DMS 273 treated with DMSO at 0.1 percent for 48 hours (cell line): Measurements from ENCODE around the gene SEMA5B.

Experiments
- DNase-seq: peaks from one replicate; lab custom pipeline; 2025; lab: John Stamatoyannopoulos, UW

The SEMA5B gene

GRCh38 chr3:122973893-122974615 lies 53.5 kb downstream of the SEMA5B start:
- peak; percentile 92 for DNase-seq

GRCh38 chr3:122972141-122972540 lies 55.4 kb downstream of the SEMA5B start:
- DNase-seq = no peak

- DNase-seq = no peak
These were observed 57.7 kb downstream of the SEMA5B start for GRCh38 chr3:122969585-122970469.

GRCh38 chr3:122967765-122968164 lies 59.8 kb downstream of the SEMA5B start:
- no peak for DNase-seq

GRCh38 chr3:122967356-122967755 lies 60.2 kb downstream of the SEMA5B start:
- DNase-seq = no peak

- no peak for DNase-seq
These were observed 61.5 kb downstream of the SEMA5B start for GRCh38 chr3:122966045-122966444.

- DNase-seq = peak; percentile 61
These were observed 62.8 kb downstream of the SEMA5B start for GRCh38 chr3:122964811-122965210.

GRCh38 chr3:122962149-122962548 lies 65.4 kb downstream of the SEMA5B start:
- no peak for DNase-seq

GRCh38 chr3:122961146-122961545 lies 66.4 kb downstream of the SEMA5B start:
- no peak for DNase-seq

- DNase-seq = no peak
These were observed 66.9 kb downstream of the SEMA5B start for GRCh38 chr3:122960652-122961051.

- DNase-seq = no peak
These were observed 68.2 kb downstream of the SEMA5B start for GRCh38 chr3:122959339-122959738.

GRCh38 chr3:122957707-122958689 lies 69.6 kb downstream of the SEMA5B start:
- no peak for DNase-seq

GRCh38 chr3:122956693-122957455 lies 70.7 kb downstream of the SEMA5B start:
- DNase-seq = no peak

GRCh38 chr3:122955916-122956692 lies 71.5 kb downstream of the SEMA5B start:
- no peak for DNase-seq

GRCh38 chr3:122952520-122952919 lies 75.0 kb downstream of the SEMA5B start:
- DNase-seq = no peak

GRCh38 chr3:122948408-122948807 lies 79.2 kb downstream of the SEMA5B start:
- DNase-seq = no peak

- DNase-seq = no peak
These were observed 79.8 kb downstream of the SEMA5B start for GRCh38 chr3:122947738-122948137.

GRCh38 chr3:122947196-122947595 lies 80.4 kb downstream of the SEMA5B start:
- no peak for DNase-seq

- DNase-seq = no peak
These were observed 81.4 kb downstream of the SEMA5B start for GRCh38 chr3:122946185-122946584.

- DNase-seq = no peak
These were observed 82.3 kb downstream of the SEMA5B start for GRCh38 chr3:122945230-122945629.
